ENCODE results near the gene AIFM1. TPM values are rescaled to one million over a fixed set of nuclear protein-coding genes. Genes with fewer than 3 reads are reported as not detected.

Gene AIFM1
- polyA plus RNA-seq, 1 experiment, result 39.3 TPM

GRCh38 chrX:130106071-130106470 is 59.6 kb downstream of the AIFM1 start:
- no peaks in the 10 kb centered on the region for H3K27me3 ChIP-seq (ENCODE audit: control insufficient read depth, insufficient read depth, low read length)
- H3K27ac ChIP-seq (ENCODE audit: low read depth, low read length), result no peak overlapping the region
- CTCF ChIA-PET, result no interaction called here
- POLR2A ChIA-PET, result no interaction called here
- no peak overlapping the region for H3K4me3 ChIP-seq (ENCODE audit: low read depth, low read length)
- DNase-seq (ENCODE audit: low read depth, low spot score), result no peak
- TF ChIP-seq, protein P1, sequence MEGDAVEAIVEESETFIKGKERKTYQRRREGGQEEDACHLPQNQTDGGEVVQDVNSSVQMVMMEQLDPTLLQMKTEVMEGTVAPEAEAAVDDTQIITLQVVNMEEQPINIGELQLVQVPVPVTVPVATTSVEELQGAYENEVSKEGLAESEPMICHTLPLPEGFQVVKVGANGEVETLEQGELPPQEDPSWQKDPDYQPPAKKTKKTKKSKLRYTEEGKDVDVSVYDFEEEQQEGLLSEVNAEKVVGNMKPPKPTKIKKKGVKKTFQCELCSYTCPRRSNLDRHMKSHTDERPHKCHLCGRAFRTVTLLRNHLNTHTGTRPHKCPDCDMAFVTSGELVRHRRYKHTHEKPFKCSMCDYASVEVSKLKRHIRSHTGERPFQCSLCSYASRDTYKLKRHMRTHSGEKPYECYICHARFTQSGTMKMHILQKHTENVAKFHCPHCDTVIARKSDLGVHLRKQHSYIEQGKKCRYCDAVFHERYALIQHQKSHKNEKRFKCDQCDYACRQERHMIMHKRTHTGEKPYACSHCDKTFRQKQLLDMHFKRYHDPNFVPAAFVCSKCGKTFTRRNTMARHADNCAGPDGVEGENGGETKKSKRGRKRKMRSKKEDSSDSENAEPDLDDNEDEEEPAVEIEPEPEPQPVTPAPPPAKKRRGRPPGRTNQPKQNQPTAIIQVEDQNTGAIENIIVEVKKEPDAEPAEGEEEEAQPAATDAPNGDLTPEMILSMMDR (IDR thresholded peaks at IDR 0.05; ENCODE audit: low read depth, low read length), result no peak
- H3K9me3 ChIP-seq (ENCODE audit: control insufficient read depth, insufficient read depth, low read length), result no peaks in the 10 kb centered on the region; the same call in 1 of the 2 replicates

DNA sequence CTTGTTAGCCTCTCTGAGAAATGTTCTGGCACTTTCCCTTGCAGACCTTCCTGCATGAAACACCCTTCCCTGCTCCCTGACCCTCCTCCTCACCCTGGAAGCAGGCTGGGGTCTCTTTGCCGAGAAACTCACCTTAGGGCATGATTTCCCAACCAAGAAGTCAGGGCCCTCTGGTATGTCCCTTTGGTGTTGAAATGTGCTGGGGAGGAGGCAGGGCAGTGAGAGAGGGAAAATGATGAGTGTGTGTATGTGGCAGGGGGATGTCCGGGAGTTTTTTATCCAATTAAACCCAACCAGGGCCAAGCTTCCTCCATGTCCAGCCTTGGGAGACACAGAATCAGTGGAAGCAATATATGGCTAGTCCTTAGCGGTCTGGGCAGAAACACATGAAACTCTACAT is 60.4 kb downstream of the AIFM1 start:
- ChIA-PET POLR2A (no interaction called here), CTCF (interaction anchor here (1.1 kb wide), 1 partner anchor 45 kb away, joined by 5 read pairs; no protein-coding TSS in a partner anchor)
- H3K4me3 ChIP-seq (ENCODE audit: low read depth, low read length), result no peak overlapping the region
- H3K27ac ChIP-seq (ENCODE audit: low read depth, low read length), result no peak overlapping the region
- TF ChIP-seq, protein P1 (IDR thresholded peaks at IDR 0.05; ENCODE audit: low read depth, low read length), result no peak
- no peaks in the 10 kb centered on the region; the same call in 1 of the 2 replicates for H3K9me3 ChIP-seq (ENCODE audit: control insufficient read depth, insufficient read depth, low read length)
- H3K27me3 ChIP-seq (ENCODE audit: control insufficient read depth, insufficient read depth, low read length), result no peaks in the 10 kb centered on the region
- DNase-seq (ENCODE audit: low read depth, low spot score), result no peak

DNA sequence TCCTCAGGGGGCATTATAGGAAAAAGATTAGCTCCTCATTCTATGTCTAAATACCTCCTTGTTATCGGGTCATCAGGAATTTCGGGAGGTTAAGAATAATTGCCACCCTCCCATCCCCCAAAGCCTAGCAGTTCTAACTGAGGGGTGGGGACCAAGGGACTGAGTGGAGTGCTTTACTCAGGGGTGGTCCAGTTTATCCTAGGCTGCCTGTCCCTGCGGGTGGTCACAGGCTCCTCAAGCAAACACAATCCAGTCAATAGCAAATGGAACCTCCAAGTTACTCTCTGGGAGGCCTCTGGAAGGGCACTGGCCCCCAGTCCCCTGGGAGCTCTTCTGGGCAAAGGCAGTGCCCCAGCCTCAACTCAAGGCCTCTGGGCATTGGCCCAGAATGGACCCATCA is 62.0 kb downstream of the AIFM1 start:
- no peak for DNase-seq (ENCODE audit: low read depth, low spot score)
- CTCF ChIA-PET, result no interaction called here
- POLR2A ChIA-PET, result no interaction called here
- TF ChIP-seq, protein P1 (IDR thresholded peaks at IDR 0.05; ENCODE audit: low read depth, low read length), result no peak
- Histone ChIP-seq H3K27me3 (ENCODE audit: control insufficient read depth, insufficient read depth, low read length) (no peaks in the 10 kb centered on the region), H3K4me3 (ENCODE audit: low read depth, low read length) (no peak overlapping the region), H3K9me3 (ENCODE audit: control insufficient read depth, insufficient read depth, low read length) (no peaks in the 10 kb centered on the region), H3K27ac (ENCODE audit: low read depth, low read length) (no peak overlapping the region)

DNA sequence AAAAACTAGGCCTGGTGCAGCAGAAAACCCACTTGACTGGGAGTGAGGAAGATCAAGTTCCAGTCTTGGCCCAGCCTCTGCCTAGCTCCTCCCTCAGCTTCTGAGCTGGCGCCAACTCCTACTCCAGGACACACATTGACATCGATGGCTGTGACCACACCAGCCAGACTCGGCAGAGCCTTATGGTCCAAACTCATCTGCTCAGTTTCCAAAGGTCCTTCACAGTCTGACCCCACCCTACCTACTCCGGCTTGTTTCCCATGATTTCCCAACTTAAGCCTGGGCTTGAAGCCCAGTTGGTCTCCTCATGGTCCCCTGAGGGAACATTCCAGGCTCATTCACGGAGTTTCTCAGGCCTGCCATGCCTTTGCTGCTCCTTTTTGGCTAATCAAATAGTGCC is 65.5 kb downstream of the AIFM1 start:
- Histone ChIP-seq H3K4me3 (ENCODE audit: low read depth, low read length) (no peak overlapping the region), H3K27me3 (ENCODE audit: control insufficient read depth, insufficient read depth, low read length) (no peaks in the 10 kb centered on the region), H3K9me3 (ENCODE audit: control insufficient read depth, insufficient read depth, low read length) (no peaks in the 10 kb centered on the region), H3K27ac (ENCODE audit: low read depth, low read length) (no peak overlapping the region)
- ChIA-PET CTCF (interaction anchor here (1.1 kb wide), 1 partner anchor 21 kb away, joined by 4 read pairs; no protein-coding TSS in a partner anchor), POLR2A (no interaction called here)
- TF ChIP-seq, protein P1 (IDR thresholded peaks at IDR 0.05; ENCODE audit: low read depth, low read length), result no peak
- no peak for DNase-seq (ENCODE audit: low read depth, low spot score)

GRCh38 chrX:130098210-130098552 is 67.5 kb downstream of the AIFM1 start:
- no peak for DNase-seq (ENCODE audit: low read depth, low spot score)
- POLR2A ChIA-PET, result no interaction called here
- Histone ChIP-seq H3K27ac (ENCODE audit: low read depth, low read length) (no peak overlapping the region), H3K4me3 (ENCODE audit: low read depth, low read length) (no peak overlapping the region), H3K9me3 (ENCODE audit: control insufficient read depth, insufficient read depth, low read length) (no peaks in the 10 kb centered on the region), H3K27me3 (ENCODE audit: control insufficient read depth, insufficient read depth, low read length) (no peaks in the 10 kb centered on the region)
- CTCF ChIA-PET, result no interaction called here
- TF ChIP-seq, protein P1 (IDR thresholded peaks at IDR 0.05; ENCODE audit: low read depth, low read length), result no peak

All from AG04450 (cell line).